ENCODE data around the gene USP40.

The USP40 gene

GRCh38 chr2:233446121-233446520 lies 120.5 kb downstream of the USP40 start:
- ChIA-PET CTCF (no interaction called here), POLR2A (no interaction called here)
- TF ChIP-seq ELF4 (IDR thresholded peaks at IDR 0.05), result no peak
- TF ChIP-seq SUZ12 (IDR thresholded peaks at IDR 0.05), result no peak
- TF ChIP-seq ARNT (IDR thresholded peaks at IDR 0.05), result no peak
- no peak for TF ChIP-seq PKNOX1 (IDR thresholded peaks at IDR 0.05)
- no peak for DNase-seq (ENCODE audit: extremely low spot score)

DNA sequence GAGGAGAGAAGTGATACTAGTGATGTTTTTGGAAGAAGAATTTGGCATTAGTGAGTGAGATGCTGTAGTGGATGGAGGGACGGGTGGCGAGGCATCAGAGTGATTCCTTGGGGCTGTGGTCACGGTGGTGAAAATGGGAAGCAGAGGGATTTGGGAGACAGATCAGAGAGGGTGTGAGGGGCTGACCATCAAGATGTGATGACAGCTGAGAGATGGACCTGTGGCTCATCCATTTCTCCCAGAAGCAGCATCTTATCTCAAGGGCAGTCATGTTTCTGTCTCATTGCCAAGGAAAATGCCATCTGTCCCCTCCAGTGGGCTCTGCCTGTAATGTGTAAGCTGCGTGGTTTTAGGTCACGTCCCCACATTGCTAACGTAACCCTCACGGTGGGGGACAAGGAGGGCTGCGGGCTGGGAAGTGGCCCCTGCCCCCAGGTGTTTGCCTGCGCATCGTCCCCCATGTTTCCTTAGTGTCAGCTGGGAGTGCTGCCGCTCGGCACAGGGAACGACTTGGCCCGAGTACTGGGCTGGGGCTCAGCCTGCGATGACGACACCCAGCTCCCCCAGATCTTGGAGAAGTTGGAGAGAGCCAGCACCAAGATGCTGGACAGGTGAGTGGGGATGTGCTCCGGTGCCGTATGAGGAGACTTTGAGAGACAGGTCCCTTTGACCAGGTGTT lies 121.3 kb downstream of the USP40 start:
- POLR2A ChIA-PET, result interaction anchor here (0.6 kb wide), 1 partner anchor 30 kb away, joined by 3 read pairs; no protein-coding TSS in a partner anchor
- CTCF ChIA-PET, result interaction anchor here (1.2 kb wide), 1 partner anchor 112 kb away, joined by 3 read pairs; no protein-coding TSS in a partner anchor
- DNase-seq (ENCODE audit: extremely low spot score), result no peak
- TF ChIP-seq FOXA1 (IDR thresholded peaks at IDR 0.05) (no peak), FOXK2 (IDR thresholded peaks at IDR 0.05) (no peak), L3MBTL2 (conservative IDR thresholded peaks at IDR 0.05) (no peak), LEF1 (IDR thresholded peaks at IDR 0.05; ENCODE audit: borderline replicate concordance) (no peak), FOXM1 (IDR thresholded peaks at IDR 0.05; ENCODE audit: borderline replicate concordance) (no peak), ZNF384 (IDR thresholded peaks at IDR 0.05) (no peak), CTBP1 (IDR thresholded peaks at IDR 0.05; ENCODE audit: borderline replicate concordance) (no peak), TARDBP (IDR thresholded peaks at IDR 0.05) (no peak), HDGF (IDR thresholded peaks at IDR 0.05; ENCODE audit: borderline replicate concordance) (no peak), ARNT (IDR thresholded peaks at IDR 0.05) (no peak), NFRKB (IDR thresholded peaks at IDR 0.05) (no peak), ELF4 (IDR thresholded peaks at IDR 0.05) (no peak), SP1 (IDR thresholded peaks at IDR 0.05) (no peak), SUZ12 (IDR thresholded peaks at IDR 0.05) (no peak)

- POLR2A ChIA-PET, result interaction anchor here (0.6 kb wide), 1 partner anchor 31 kb away, joined by 3 read pairs; no protein-coding TSS in a partner anchor
- DNase-seq (ENCODE audit: extremely low spot score), result no peak
- CTCF ChIA-PET, result interaction anchor here (0.5 to 1.2 kb wide), 2 partner anchors 111 to 903 kb away, joined by 3 to 6 read pairs; no protein-coding TSS in a partner anchor
- TF ChIP-seq ARNT (IDR thresholded peaks at IDR 0.05) (no peak), BHLHE40 (IDR thresholded peaks at IDR 0.05; ENCODE audit: borderline replicate concordance) (no peak), CTBP1 (IDR thresholded peaks at IDR 0.05; ENCODE audit: borderline replicate concordance) (no peak), TARDBP (IDR thresholded peaks at IDR 0.05) (no peak)
These were observed 122.1 kb downstream of the USP40 start for GRCh38 chr2:233444501-233444900.

- CTCF ChIA-PET, result interaction anchor here (0.6 to 1.2 kb wide), 2 partner anchors 9 to 39 kb away, joined by 4 read pairs; no protein-coding TSS in a partner anchor
- no peak for TF ChIP-seq FOXK2 (IDR thresholded peaks at IDR 0.05)
- TF ChIP-seq SUZ12 (IDR thresholded peaks at IDR 0.05), result no peak
- TF ChIP-seq PKNOX1 (IDR thresholded peaks at IDR 0.05), result no peak
- no peak for TF ChIP-seq BHLHE40 (IDR thresholded peaks at IDR 0.05; ENCODE audit: borderline replicate concordance)
- no peak for TF ChIP-seq TARDBP (IDR thresholded peaks at IDR 0.05)
- no peak for TF ChIP-seq SP1 (IDR thresholded peaks at IDR 0.05)
- no peak for TF ChIP-seq CTBP1 (IDR thresholded peaks at IDR 0.05; ENCODE audit: borderline replicate concordance)
- TF ChIP-seq HDGF (IDR thresholded peaks at IDR 0.05; ENCODE audit: borderline replicate concordance), result no peak
- no peak for TF ChIP-seq ELF4 (IDR thresholded peaks at IDR 0.05)
- no peak for TF ChIP-seq L3MBTL2 (conservative IDR thresholded peaks at IDR 0.05)
- no peak for TF ChIP-seq NFRKB (IDR thresholded peaks at IDR 0.05)
- TF ChIP-seq ARNT (IDR thresholded peaks at IDR 0.05), result no peak
- no peak for TF ChIP-seq FOXM1 (IDR thresholded peaks at IDR 0.05; ENCODE audit: borderline replicate concordance)
- TF ChIP-seq FOXA1 (IDR thresholded peaks at IDR 0.05), result no peak
- no peak for TF ChIP-seq ZNF384 (IDR thresholded peaks at IDR 0.05)
- TF ChIP-seq LEF1 (IDR thresholded peaks at IDR 0.05; ENCODE audit: borderline replicate concordance), result no peak
- POLR2A ChIA-PET, result no interaction called here
- DNase-seq (ENCODE audit: extremely low spot score), result peak; percentile 74
These were observed 122.9 kb downstream of the USP40 start for GRCh38 chr2:233443511-233444183.

DNA sequence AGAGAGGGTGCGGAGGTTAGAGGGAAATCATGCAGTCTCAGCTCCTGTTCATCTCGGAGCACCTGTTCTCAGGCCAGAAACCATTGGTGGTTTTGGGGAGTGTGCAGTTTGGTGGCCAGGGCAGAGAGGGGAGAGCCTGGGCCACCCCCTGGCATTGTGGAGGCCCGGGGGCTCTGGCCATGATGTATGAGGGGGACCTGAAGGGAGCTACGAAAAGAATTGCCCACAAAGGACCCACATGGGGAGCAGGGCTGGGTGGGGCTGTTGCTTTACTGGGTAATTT lies 124.6 kb downstream of the USP40 start:
- POLR2A ChIA-PET, result no interaction called here
- no peak for DNase-seq (ENCODE audit: extremely low spot score)
- CTCF ChIA-PET, result no interaction called here
- no peak for TF ChIP-seq FOXA1 (IDR thresholded peaks at IDR 0.05)
- TF ChIP-seq L3MBTL2 (conservative IDR thresholded peaks at IDR 0.05), result no peak
- TF ChIP-seq BHLHE40 (IDR thresholded peaks at IDR 0.05; ENCODE audit: borderline replicate concordance), result no peak
- TF ChIP-seq FOXM1 (IDR thresholded peaks at IDR 0.05; ENCODE audit: borderline replicate concordance), result no peak
- no peak for TF ChIP-seq PKNOX1 (IDR thresholded peaks at IDR 0.05)
- no peak for TF ChIP-seq ARNT (IDR thresholded peaks at IDR 0.05)
- TF ChIP-seq FOXK2 (IDR thresholded peaks at IDR 0.05), result no peak
- TF ChIP-seq LEF1 (IDR thresholded peaks at IDR 0.05; ENCODE audit: borderline replicate concordance), result no peak
- no peak for TF ChIP-seq CTBP1 (IDR thresholded peaks at IDR 0.05; ENCODE audit: borderline replicate concordance)
- TF ChIP-seq HDGF (IDR thresholded peaks at IDR 0.05; ENCODE audit: borderline replicate concordance), result no peak
- TF ChIP-seq SP1 (IDR thresholded peaks at IDR 0.05), result no peak
- no peak for TF ChIP-seq SUZ12 (IDR thresholded peaks at IDR 0.05)
- no peak for TF ChIP-seq ELF4 (IDR thresholded peaks at IDR 0.05)
- TF ChIP-seq NFRKB (IDR thresholded peaks at IDR 0.05), result no peak
- no peak for TF ChIP-seq ZNF384 (IDR thresholded peaks at IDR 0.05)
- TF ChIP-seq TARDBP (IDR thresholded peaks at IDR 0.05), result no peak

Data from HEK293T (cell line).